ENCODE measurements around the gene CCDC169.

DNA sequence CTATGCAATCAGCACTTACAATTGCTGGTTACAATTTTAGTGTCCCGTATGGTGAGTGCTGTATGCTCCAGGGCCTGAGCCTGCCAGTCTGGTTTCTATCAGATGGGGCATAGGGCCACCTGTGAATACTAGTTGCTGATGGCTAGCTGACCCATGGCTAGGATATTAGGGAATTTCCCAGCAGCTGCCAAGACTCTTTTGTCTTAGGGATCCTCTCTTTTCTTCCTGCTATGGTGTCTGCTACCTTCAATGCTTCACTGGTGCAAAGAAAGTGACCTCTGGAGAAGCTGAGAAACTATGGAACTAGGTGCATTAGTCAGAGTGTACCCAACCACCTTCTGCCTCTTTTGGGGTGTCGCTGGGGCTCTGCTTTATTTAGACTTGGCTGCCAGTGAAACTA is 11.6 kb downstream of the CCDC169 start:
- TF ChIP-seq, protein P1, sequence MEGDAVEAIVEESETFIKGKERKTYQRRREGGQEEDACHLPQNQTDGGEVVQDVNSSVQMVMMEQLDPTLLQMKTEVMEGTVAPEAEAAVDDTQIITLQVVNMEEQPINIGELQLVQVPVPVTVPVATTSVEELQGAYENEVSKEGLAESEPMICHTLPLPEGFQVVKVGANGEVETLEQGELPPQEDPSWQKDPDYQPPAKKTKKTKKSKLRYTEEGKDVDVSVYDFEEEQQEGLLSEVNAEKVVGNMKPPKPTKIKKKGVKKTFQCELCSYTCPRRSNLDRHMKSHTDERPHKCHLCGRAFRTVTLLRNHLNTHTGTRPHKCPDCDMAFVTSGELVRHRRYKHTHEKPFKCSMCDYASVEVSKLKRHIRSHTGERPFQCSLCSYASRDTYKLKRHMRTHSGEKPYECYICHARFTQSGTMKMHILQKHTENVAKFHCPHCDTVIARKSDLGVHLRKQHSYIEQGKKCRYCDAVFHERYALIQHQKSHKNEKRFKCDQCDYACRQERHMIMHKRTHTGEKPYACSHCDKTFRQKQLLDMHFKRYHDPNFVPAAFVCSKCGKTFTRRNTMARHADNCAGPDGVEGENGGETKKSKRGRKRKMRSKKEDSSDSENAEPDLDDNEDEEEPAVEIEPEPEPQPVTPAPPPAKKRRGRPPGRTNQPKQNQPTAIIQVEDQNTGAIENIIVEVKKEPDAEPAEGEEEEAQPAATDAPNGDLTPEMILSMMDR (IDR thresholded peaks at IDR 0.05; ENCODE audit: low read length) = no peak
- TF ChIP-seq EZH2 (IDR thresholded peaks at IDR 0.05; ENCODE audit: borderline replicate concordance, low read length) = no peak

Data from OCI-LY1 (cell line).